GM21737 (cell line): ENCODE results near the gene RIN1.
A peak's percentile ranks its signal among the peaks of the same experiment; 100 is the strongest.
"Not testable (repeated sequence)": the region's sequence is repeated elsewhere in the genome, so short reads cannot be mapped to it uniquely, and the experiment has no call there.

ENCODE experiments used
- ATAC-seq: cut with Tn5 transposase; IDR thresholded peaks from one replicate; pipeline ENCODE4 v1.9.1; 2021; ENCODE audit warnings: mild to moderate bottlenecking, moderate library complexity; ENCODE audit not compliant: unreplicated experiment

Gene RIN1

GRCh38 chr11:66321606-66322005 lies 14.6 kb downstream of the RIN1 start:
- ATAC-seq = no peak

GRCh38 chr11:66320748-66321147 lies 15.5 kb downstream of the RIN1 start:
- ATAC-seq = not testable (repeated sequence)

- ATAC-seq = not testable (repeated sequence)
These were observed 15.9 kb downstream of the RIN1 start for GRCh38 chr11:66320289-66320688.

- ATAC-seq = no peak
These were observed 17.6 kb downstream of the RIN1 start for GRCh38 chr11:66318600-66318970.

GRCh38 chr11:66317723-66318599 lies 18.3 kb downstream of the RIN1 start:
- no peak for ATAC-seq

GRCh38 chr11:66317322-66317722 lies 18.9 kb downstream of the RIN1 start:
- no peak for ATAC-seq

GRCh38 chr11:66316849-66317251 lies 19.4 kb downstream of the RIN1 start, which contains the start of gene CD248:
Gene CD248, minus strand, starts transcription at chr11:66317044. Its CDS starts 17 bp downstream, at chr11:66317027.
- ATAC-seq = no peak

GRCh38 chr11:66315921-66316811 lies 20.1 kb downstream of the RIN1 start:
- ATAC-seq = no peak

- no peak for ATAC-seq
These were observed 20.7 kb downstream of the RIN1 start for GRCh38 chr11:66315498-66315885.

- ATAC-seq = no peak
These were observed 21.4 kb downstream of the RIN1 start for GRCh38 chr11:66314561-66315497.

- no peak for ATAC-seq
These were observed 22.1 kb downstream of the RIN1 start for GRCh38 chr11:66314186-66314501.

GRCh38 chr11:66313321-66314185 lies 22.7 kb downstream of the RIN1 start:
- ATAC-seq = no peak

GRCh38 chr11:66312549-66313320 lies 23.5 kb downstream of the RIN1 start:
- ATAC-seq = peak; percentile 60

GRCh38 chr11:66311965-66312548 lies 24.2 kb downstream of the RIN1 start:
- ATAC-seq = peak; percentile 60

GRCh38 chr11:66311470-66311964 lies 24.7 kb downstream of the RIN1 start:
- ATAC-seq = no peak

- ATAC-seq = not testable (repeated sequence)
These were observed 25.3 kb downstream of the RIN1 start for GRCh38 chr11:66310803-66311440.

GRCh38 chr11:66310324-66310723 lies 25.9 kb downstream of the RIN1 start:
- no peak for ATAC-seq

- no peak for ATAC-seq
These were observed 26.8 kb downstream of the RIN1 start for GRCh38 chr11:66309475-66309874.
